ENCODE measurements around the gene ADARB2.
A peak's percentile ranks its signal among the peaks of the same experiment; 100 is the strongest.
"Not testable (repeated sequence)": the region's sequence is repeated elsewhere in the genome, so short reads cannot be mapped to it uniquely, and the experiment has no call there.

The ADARB2 gene

GRCh38 chr10:1476455-1476803 lies 260.9 kb downstream of the ADARB2 start:
- DNase-seq: no peak

DNA sequence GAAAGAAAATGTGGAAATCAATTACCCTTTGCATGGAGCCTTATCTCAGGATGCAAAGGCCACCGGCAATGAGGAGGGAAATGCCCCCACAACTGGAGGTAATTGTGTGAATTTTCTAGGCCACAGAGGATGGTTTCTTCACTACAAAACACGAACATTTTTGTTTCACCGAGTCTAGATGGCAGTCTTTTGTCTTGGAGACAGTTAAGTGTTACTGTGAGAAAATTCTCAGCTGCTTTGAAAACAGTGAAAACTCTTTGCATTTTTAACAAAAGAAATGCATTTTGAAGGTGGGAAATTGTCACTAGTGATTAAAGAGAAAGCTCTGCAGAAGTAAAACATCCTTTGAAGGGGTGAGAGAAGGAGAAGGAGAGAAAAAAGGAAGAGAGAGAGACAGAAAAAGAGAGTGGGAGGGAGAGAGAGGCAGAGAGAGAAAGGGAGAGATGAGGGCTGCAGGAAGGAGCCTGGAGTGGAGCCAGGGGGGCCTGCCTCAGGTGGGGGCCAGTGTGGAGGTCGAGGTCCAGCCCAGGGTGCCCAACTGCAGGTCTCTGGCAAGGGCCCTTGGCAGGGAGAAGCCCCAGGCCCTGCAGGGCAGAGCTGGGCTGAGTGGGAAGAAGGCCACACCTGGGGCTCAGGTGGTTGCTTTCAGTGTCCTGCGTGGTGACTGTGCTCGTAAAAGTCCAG lies 261.4 kb downstream of the ADARB2 start:
- no peak for DNase-seq

DNA sequence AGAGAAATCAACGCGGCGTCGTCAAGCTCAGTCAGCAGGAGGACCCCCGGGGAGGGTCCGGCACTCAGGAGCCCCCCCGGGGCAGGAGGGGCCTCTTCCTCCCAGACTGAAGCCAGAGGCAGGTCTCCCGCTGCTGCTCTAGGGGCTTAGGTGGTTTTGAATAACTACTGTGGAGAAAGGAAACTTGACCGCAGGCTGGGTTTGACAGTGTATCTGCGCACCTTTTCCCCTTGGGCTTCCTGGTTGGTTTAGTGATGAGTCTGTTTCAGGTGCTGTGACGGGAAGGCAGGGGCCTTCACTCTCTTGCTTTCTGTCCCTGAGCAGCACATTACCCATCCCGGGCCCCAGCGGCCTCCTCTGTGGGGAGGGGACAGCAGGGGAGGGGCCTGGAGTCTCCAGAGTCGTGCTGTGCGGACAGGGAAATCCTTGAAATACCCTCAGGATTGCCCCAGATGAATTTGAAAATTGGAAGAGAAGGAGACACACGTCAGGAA lies 262.2 kb downstream of the ADARB2 start:
- no peak for DNase-seq

GRCh38 chr10:1474376-1475097 lies 262.8 kb downstream of the ADARB2 start:
- DNase-seq: no peak

DNA sequence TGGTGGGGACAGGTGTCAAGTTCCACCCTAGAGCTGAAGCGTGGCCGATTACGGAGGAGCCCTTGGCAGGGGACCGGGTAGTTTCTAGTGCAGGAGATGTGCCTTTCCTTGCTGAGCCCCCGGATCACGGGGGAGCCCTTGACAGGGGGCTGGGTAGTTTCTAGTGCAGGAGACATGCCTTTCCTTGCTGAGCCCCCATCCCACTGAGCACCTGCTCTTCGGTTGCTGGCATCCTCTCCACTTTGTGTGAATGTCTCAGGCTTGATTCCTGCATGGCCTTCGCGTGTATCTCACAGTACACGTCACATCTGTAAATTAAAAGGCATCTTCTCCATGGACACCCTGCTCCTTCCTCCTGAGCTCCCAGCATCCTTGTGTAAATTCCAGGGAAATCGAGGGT lies 263.5 kb downstream of the ADARB2 start:
- no peak for DNase-seq

GRCh38 chr10:1472178-1472958 lies 265.0 kb downstream of the ADARB2 start:
- DNase-seq: no peak

DNA sequence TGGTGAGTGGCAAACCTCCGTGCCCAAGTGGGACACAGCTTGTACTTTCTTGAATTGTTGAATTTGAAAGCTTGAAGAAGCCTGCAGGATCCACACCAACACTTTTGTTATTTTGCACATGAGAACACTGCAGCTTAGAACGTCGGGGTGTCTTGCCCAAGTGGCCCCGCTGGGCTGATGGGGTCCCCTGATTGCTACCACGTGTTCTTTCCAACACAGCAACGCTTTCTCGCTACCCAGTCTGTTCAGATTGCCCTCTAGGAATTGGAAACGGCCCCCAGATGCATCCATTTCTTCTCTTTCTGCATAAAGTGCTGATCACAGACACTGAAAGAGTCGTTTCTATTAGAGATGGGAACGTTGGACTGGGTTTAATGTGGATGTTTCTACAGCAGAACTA lies 268.5 kb downstream of the ADARB2 start:
- DNase-seq: no peak

DNA sequence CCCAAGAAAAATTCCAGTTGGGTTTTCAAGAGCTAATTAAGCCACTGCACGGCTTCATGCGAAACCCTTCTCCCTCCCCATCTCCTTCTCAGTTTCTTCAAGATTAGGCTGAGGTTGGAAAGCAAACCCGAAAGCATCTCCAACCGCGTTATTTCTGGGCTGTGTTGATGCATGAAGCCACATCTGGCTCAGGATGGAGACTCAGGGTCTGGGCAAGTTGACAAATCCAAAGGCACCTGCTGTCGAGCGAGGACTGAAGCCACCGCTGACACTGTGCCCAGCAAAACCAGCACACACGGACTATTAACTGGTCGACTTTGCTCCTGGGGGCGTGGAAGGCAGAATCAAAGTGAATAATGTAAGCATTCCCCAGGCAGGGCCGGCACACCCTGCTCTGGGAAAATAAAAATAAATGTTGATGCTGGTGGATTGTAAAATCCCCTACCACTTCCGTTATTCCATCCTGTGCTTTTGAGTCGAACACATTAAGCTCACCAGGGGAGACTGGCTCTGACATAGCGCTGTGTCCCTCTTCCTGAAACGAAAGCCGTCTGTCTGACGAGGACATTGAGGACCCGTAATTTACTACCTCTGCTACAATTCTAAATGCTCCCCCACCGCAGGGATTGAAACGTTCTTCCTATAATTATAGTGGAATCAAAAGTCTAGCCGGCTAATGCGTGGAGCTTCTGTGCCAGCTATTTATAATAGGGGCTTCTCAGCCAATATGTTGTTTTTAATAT lies 269.8 kb downstream of the ADARB2 start:
- DNase-seq: no peak

DNA sequence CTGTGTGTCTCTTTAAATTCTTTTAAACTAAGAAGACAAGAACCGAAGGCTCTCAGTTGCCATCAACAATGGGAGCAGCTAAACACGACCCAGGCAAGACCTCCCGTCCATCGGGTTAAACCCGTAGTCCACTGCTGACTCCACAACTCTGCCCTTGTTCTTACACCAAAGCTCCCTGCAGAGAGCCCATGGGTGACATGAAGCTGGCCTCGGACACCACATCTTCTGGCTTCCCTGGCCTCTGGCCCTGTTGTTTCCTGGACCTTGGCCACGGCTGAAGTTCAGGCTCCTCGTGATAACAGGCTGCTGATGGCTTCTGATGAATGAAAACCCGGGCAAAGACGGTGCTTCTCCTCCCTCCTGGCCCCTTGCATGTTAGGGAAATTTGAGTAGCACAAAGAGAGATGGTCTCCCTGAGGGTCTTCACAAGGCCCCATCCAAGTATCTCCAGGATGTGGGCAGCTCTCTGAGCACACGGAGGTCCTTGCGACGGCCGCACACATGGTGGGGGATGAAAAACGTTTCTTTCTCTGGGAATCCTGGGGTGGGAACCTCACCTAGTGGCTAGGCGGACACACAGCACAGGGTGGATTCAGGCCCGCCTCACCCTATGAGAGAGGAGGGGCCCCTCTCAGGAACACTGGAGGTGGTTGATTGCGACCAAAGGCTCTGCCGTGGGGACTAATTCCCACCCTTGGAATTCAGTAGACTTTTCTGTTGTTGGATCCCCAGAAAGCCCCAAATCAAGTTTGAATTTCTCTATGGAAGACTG lies 271.1 kb downstream of the ADARB2 start:
- no peak for DNase-seq

DNA sequence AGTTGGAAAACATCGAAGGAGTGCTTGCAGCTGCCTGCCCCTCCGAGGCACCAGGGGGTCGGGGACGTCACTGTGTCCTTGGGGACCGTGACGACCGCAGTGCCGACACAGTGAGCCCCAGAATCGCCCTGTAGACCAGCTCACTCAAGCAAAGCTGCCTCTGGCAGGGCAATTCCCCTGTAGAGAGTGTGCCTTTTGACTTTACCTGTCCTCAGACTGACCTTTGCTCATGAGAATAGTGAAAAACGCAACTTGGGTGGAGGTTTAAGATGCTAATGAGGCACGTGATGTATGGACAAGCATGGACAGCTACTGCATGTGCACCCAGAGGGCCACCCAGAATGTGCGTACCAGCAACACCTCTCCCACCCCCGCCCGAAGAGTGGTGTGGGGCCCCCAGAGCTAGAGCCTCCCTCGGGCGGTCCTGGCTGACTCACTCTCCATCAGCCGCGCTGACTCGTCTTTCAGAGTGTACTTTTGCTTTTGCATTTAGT lies 271.9 kb downstream of the ADARB2 start:
- peak; percentile 32 for DNase-seq

DNA sequence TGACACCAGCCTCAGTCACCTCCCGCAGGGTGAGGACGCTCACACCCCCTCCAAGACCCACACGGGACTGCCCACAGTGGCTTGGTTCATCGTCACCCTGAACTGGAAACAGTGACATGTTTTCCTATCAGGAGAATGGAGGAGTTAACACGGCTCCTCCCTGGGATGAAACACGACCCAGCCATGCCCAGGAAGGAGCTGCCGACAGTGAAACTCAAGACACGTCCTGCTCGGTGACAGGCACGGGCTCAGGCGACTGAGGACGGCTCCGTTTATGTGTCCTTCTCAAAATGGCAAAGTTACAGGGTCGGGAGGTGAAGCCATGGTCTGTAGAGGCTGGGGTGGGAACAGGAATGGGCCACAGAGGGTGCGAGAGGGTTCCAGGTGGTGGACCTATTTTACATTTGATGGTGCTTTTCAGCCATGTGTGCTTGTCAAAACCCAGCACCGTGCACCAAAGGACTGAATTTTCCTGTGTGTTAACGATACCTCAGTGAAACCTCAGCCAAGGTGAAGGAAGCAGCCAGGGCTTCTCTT lies 272.4 kb downstream of the ADARB2 start:
- DNase-seq: no peak

- DNase-seq: not testable (repeated sequence)
These were observed 273.4 kb downstream of the ADARB2 start for GRCh38 chr10:1463971-1464370.

- no peak for DNase-seq
These were observed 274.2 kb downstream of the ADARB2 start for GRCh38 chr10:1462994-1463633.

DNA sequence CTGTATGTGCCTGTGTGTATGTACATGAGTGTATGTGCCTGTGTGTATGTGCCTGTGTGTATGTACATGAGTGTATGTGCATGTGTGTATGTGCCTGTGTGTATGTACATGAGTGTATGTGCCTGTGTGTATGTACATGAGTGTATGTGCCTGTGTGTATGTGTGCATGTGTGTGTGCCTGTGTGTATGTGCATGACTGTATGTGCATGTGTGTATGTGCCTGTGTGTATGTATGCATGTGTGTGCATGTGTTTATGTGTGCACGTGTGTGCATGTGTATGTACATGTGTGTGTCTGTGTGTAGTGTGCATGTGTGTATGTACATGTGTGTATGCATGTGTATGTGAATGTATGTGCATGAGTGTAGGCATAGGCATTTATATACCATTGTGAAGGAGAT lies 274.8 kb downstream of the ADARB2 start:
- no peak for DNase-seq

- no peak for DNase-seq
These were observed 275.3 kb downstream of the ADARB2 start for GRCh38 chr10:1462032-1462431.

DNA sequence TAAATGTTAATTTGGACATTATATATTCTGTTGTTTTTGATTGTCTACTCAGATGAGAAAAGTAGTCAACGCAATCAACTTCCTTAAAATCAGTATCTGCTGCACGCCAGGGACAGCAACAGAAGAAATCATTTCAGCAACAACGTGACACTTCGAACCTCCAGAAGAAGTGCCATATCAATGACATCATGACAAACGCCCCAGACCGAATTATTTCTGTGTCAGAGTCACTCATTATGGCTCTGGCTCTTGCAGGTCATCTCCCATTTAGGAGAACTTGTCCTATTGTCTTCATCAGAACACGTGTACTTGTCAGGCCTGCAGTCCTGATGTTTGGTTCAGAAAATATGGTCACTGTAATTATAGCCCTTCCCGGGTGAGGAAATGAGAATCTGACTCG lies 276.3 kb downstream of the ADARB2 start:
- DNase-seq: no peak

- not testable (repeated sequence) for DNase-seq
These were observed 277.7 kb downstream of the ADARB2 start for GRCh38 chr10:1459664-1460063.

DNA sequence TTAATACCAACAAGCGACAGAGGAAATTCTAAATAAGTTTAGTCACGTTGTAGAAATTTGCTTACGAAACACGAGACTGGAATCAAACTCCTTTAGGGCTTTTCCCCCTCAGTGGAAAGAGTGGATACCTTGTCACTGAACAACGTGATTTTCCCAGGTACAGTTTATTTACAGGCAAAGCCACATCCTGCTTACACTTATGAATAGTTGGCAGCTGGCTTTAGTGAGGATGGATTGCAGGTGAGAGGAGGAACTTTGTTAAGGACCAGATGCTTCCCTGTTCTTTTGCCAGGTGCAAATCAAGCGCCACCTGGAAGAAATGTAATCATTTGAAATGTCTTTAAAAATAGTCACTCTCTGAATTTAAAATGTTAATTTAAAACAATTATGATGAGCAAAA lies 282.4 kb downstream of the ADARB2 start:
- DNase-seq: no peak

DNA sequence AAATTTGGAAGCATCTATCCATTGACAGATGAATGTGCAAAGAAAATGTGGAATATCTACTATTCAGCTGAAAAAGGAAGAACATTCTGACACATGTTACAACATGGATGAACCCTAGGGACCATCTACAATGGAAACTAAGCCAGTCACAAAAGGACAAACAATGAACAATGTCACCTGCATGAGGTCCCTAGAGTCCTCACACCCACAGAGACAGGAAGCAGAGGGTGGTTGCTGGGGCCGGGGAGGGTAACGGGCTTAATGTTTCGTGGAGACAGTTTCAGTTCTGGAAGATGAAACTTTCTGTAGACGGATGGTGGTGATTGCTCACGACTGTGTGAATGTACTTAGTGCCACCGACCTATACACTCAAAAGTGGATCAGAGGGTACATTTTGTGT lies 282.9 kb downstream of the ADARB2 start:
- no peak for DNase-seq

GRCh38 chr10:1452777-1453176 lies 284.5 kb downstream of the ADARB2 start:
- DNase-seq: no peak

GRCh38 chr10:1451941-1452340 lies 285.4 kb downstream of the ADARB2 start:
- DNase-seq: no peak
